CD8-positive, alpha-beta memory T cell (primary cell): ENCODE data around the gene SLC6A6. TPM values are rescaled to one million over a fixed set of nuclear protein-coding genes. Genes with fewer than 3 reads are reported as not detected.

Source experiments
- CTCF ChIA-PET: fragments of 350-600 bp; sonication (Branson Sonifier 250); formaldehyde crosslinking; loops from one replicate; lab custom pipeline; 2021; ENCODE audit warnings: antibody characterized with exemption; lab: Charles Lee
- POLR2A ChIA-PET: fragments of 350-600 bp; sonication (Branson Sonifier 250); formaldehyde crosslinking; loops from one replicate; lab custom pipeline; 2021; ENCODE audit warnings: antibody characterized with exemption; lab: Charles Lee
- DNase-seq, 5 donors: peaks; one replicate each; pipeline versions ENCODE4 v3.0.0 to v3.0.0-alpha.2; 2020 to 2022; ENCODE audit warnings: mixed read lengths in 1 of 5
- H3K27ac ChIP-seq: one replicate; pipeline ENCODE4 v1.7.0; 2013; ENCODE audit warnings: low read depth, mild to moderate bottlenecking, low read length, moderate library complexity
- H3K27me3 ChIP-seq: 2 replicates; pipeline ENCODE4 v1.7.0; 2013; ENCODE audit warnings: low read length, mild to moderate bottlenecking; ENCODE audit not compliant: insufficient read depth, poor library complexity, severe bottlenecking
- H3K36me3 ChIP-seq: 2 replicates; pipeline ENCODE4 v1.7.0; 2013; ENCODE audit warnings: mild to moderate bottlenecking, low read length, moderate library complexity; ENCODE audit not compliant: insufficient read depth
- H3K4me1 ChIP-seq: 2 replicates; pipeline ENCODE4 v1.7.0; 2013; ENCODE audit warnings: mild to moderate bottlenecking, low read length, moderate library complexity; ENCODE audit not compliant: insufficient read depth
- H3K4me3 ChIP-seq: 2 replicates; pipeline ENCODE4 v1.7.0; 2013; ENCODE audit warnings: mild to moderate bottlenecking, low read length
- H3K9me3 ChIP-seq: 2 replicates; pipeline ENCODE4 v1.7.0; 2013; ENCODE audit warnings: mild to moderate bottlenecking, low read length
- H3K27ac Mint-ChIP-seq, 8 donors: one replicate each; pipeline ENCODE4 v1.8.0; 2020 to 2021; ENCODE audit warnings: mixed read lengths in 8 of 8, mild to moderate bottlenecking in 6 of 8, inconsistent platforms in 3 of 8, moderate library complexity in 3 of 8
- H3K27me3 Mint-ChIP-seq, 2 donors: one replicate each; pipeline ENCODE4 v1.8.0; 2020 to 2021; ENCODE audit warnings: mixed read lengths in 2 of 2, mild to moderate bottlenecking in 1 of 2, moderate library complexity in 1 of 2
- H3K36me3 Mint-ChIP-seq, 3 donors: one replicate each; pipeline ENCODE4 v1.8.0; 2020 to 2021; ENCODE audit warnings: mixed read lengths in 3 of 3, inconsistent platforms in 1 of 3, mild to moderate bottlenecking in 1 of 3
- H3K4me1 Mint-ChIP-seq, 3 donors: one replicate each; pipeline ENCODE4 v1.8.0; 2020 to 2021; ENCODE audit warnings: mixed read lengths in 3 of 3, inconsistent platforms in 1 of 3, mild to moderate bottlenecking in 1 of 3
- H3K4me3 Mint-ChIP-seq, 7 donors: one replicate each; pipeline ENCODE4 v1.8.0; 2020 to 2021; ENCODE audit warnings: mixed read lengths in 7 of 7, mild to moderate bottlenecking in 6 of 7, moderate library complexity in 4 of 7, inconsistent platforms in 2 of 7
- H3K9me3 Mint-ChIP-seq, 5 donors: one replicate each; pipeline ENCODE4 v1.8.0; 2020 to 2022; ENCODE audit warnings: mixed read lengths in 5 of 5, mild to moderate bottlenecking in 3 of 5, moderate library complexity in 2 of 5, inconsistent platforms in 1 of 5
- polyA plus RNA-seq: library from polyadenylated mRNA; unstranded; fragments of 300-500 nt; fragmentation: Illumina TruSeq; gene quantifications from one replicate; pipeline ENCODE4 v1.2.3, GENCODE V29; 2021
- total RNA-seq, 2 experiments: library from RNA; stranded (reverse); gene quantifications; one replicate each; pipeline ENCODE4 v1.2.3, GENCODE V29; 2021

The SLC6A6 gene
- total and polyA plus RNA-seq, 3 experiments from 2014 or later: 6.6 to 44.6 (median 44.5) TPM

- Mint-ChIP-seq H3K27ac (peak overlapping the region in 3 of 8 donors; percentile 19 to 91 (median 23)), H3K27me3 (peaks cover 3 to 6% of the 10 kb centered on the region in 2 donors), H3K4me3 (no peak overlapping the region), H3K36me3 (no peaks in the 10 kb centered on the region), H3K9me3 (no peaks in the 10 kb centered on the region), H3K4me1 (peaks cover 23 to 32% (median 26%) of the 10 kb centered on the region in 3 donors)
- Histone ChIP-seq H3K27me3 (no peaks in the 10 kb centered on the region), H3K4me3 (no peak overlapping the region), H3K9me3 (no peaks in the 10 kb centered on the region), H3K4me1 (peaks cover 22% of the 10 kb centered on the region), H3K36me3 (no peaks in the 10 kb centered on the region), H3K27ac (no peak overlapping the region)
- CTCF ChIA-PET: interaction anchor here (1.1 to 1.3 kb wide), 2 partner anchors 54 to 92 kb away, joined by 3 to 4 read pairs; no protein-coding TSS in a partner anchor
- POLR2A ChIA-PET: no interaction called here
- no peak for DNase-seq
These were observed 25.9 kb upstream of the SLC6A6 start for GRCh38 chr3:14376348-14377043.

GRCh38 chr3:14377044-14377837, 25.2 kb upstream of the SLC6A6 start:
- H3K4me1 Mint-ChIP-seq: peaks cover 19 to 29% (median 26%) of the 10 kb centered on the region in 3 donors
- no peaks in the 10 kb centered on the region for H3K27me3 Mint-ChIP-seq
- ChIA-PET POLR2A (no interaction called here), CTCF (interaction anchor here (1.0 to 1.3 kb wide), 3 partner anchors 54 to 481 kb away, joined by 3 to 4 read pairs (median 3); no protein-coding TSS in a partner anchor)
- peak overlapping the region in 5 of 7 donors; percentile 7 to 69 (median 50) for H3K4me3 Mint-ChIP-seq
- Histone ChIP-seq H3K36me3 (no peaks in the 10 kb centered on the region), H3K27ac (no peak overlapping the region), H3K27me3 (no peaks in the 10 kb centered on the region), H3K4me1 (peaks cover 22% of the 10 kb centered on the region), H3K9me3 (no peaks in the 10 kb centered on the region), H3K4me3 (no peak overlapping the region)
- no peak for DNase-seq
- H3K27ac Mint-ChIP-seq: peak overlapping the region in 7 of 8 donors; percentile 51 to 99 (median 90)
- H3K36me3 Mint-ChIP-seq: no peaks in the 10 kb centered on the region
- no peaks in the 10 kb centered on the region for H3K9me3 Mint-ChIP-seq

- ChIA-PET POLR2A (no interaction called here), CTCF (interaction anchor here (0.6 to 1.3 kb wide), 4 partner anchors 53 to 737 kb away, joined by 3 to 4 read pairs (median 3); no protein-coding TSS in a partner anchor)
- peaks cover 19 to 29% (median 26%) of the 10 kb centered on the region in 3 donors for H3K4me1 Mint-ChIP-seq
- H3K4me3 ChIP-seq: no peak overlapping the region
- no peaks in the 10 kb centered on the region for H3K9me3 Mint-ChIP-seq
- DNase-seq: peak; percentile 5 to 64 (median 50)
- peaks cover 22% of the 10 kb centered on the region for H3K4me1 ChIP-seq
- H3K4me3 Mint-ChIP-seq: peak overlapping the region in 6 of 7 donors; percentile 7 to 69 (median 50)
- no peak overlapping the region for H3K27ac ChIP-seq
- H3K9me3 ChIP-seq: no peaks in the 10 kb centered on the region
- no peaks in the 10 kb centered on the region for H3K27me3 ChIP-seq
- H3K27me3 Mint-ChIP-seq: no peaks in the 10 kb centered on the region
- H3K36me3 Mint-ChIP-seq: no peaks in the 10 kb centered on the region
- H3K27ac Mint-ChIP-seq: peak overlapping the region; percentile 51 to 99 (median 90)
- no peaks in the 10 kb centered on the region for H3K36me3 ChIP-seq
These were observed 24.6 kb upstream of the SLC6A6 start for GRCh38 chr3:14377838-14378169.

- CTCF ChIA-PET: interaction anchor here (0.6 kb wide), 1 partner anchor 738 kb away, joined by 3 read pairs; no protein-coding TSS in a partner anchor
- no peaks in the 10 kb centered on the region for H3K27me3 Mint-ChIP-seq
- Histone ChIP-seq H3K4me3 (no peak overlapping the region), H3K27ac (no peak overlapping the region), H3K9me3 (no peaks in the 10 kb centered on the region), H3K36me3 (no peaks in the 10 kb centered on the region), H3K27me3 (no peaks in the 10 kb centered on the region), H3K4me1 (peaks cover 22% of the 10 kb centered on the region)
- DNase-seq: no peak
- H3K4me3 Mint-ChIP-seq: no peak overlapping the region
- no peaks in the 10 kb centered on the region for H3K9me3 Mint-ChIP-seq
- POLR2A ChIA-PET: no interaction called here
- peak overlapping the region in 5 of 8 donors; percentile 83 to 99 (median 90) for H3K27ac Mint-ChIP-seq
- peaks cover 19 to 29% (median 26%) of the 10 kb centered on the region in 3 donors for H3K4me1 Mint-ChIP-seq
- no peaks in the 10 kb centered on the region for H3K36me3 Mint-ChIP-seq
These were observed 24.0 kb upstream of the SLC6A6 start for GRCh38 chr3:14378415-14378814.

GRCh38 chr3:14379843-14380242, 22.6 kb upstream of the SLC6A6 start:
- CTCF ChIA-PET: no interaction called here
- Mint-ChIP-seq H3K36me3 (no peaks in the 10 kb centered on the region), H3K4me3 (no peak overlapping the region), H3K4me1 (peaks cover 19 to 29% (median 26%) of the 10 kb centered on the region in 3 donors), H3K27ac (no peak overlapping the region), H3K9me3 (no peaks in the 10 kb centered on the region), H3K27me3 (no peaks in the 10 kb centered on the region)
- Histone ChIP-seq H3K4me1 (peaks cover 22% of the 10 kb centered on the region), H3K9me3 (no peaks in the 10 kb centered on the region), H3K36me3 (no peaks in the 10 kb centered on the region), H3K27ac (no peak overlapping the region), H3K4me3 (no peak overlapping the region), H3K27me3 (no peaks in the 10 kb centered on the region)
- POLR2A ChIA-PET: no interaction called here
- no peak for DNase-seq

GRCh38 chr3:14386254-14386653, 16.2 kb upstream of the SLC6A6 start:
- H3K27ac ChIP-seq: no peak overlapping the region
- H3K9me3 Mint-ChIP-seq: no peaks in the 10 kb centered on the region
- no peaks in the 10 kb centered on the region for H3K9me3 ChIP-seq
- no peak overlapping the region for H3K27ac Mint-ChIP-seq
- no peaks in the 10 kb centered on the region for H3K4me1 Mint-ChIP-seq
- H3K36me3 Mint-ChIP-seq: no peaks in the 10 kb centered on the region
- no peaks in the 10 kb centered on the region for H3K4me1 ChIP-seq
- no peak for DNase-seq
- H3K27me3 ChIP-seq: no peaks in the 10 kb centered on the region
- POLR2A ChIA-PET: no interaction called here
- no peak overlapping the region for H3K4me3 Mint-ChIP-seq
- no peaks in the 10 kb centered on the region for H3K36me3 ChIP-seq
- CTCF ChIA-PET: no interaction called here
- H3K4me3 ChIP-seq: no peak overlapping the region
- peaks cover 2% of the 10 kb centered on the region in 2 donors for H3K27me3 Mint-ChIP-seq

GRCh38 chr3:14388201-14388600, 14.2 kb upstream of the SLC6A6 start:
- H3K4me1 Mint-ChIP-seq: no peaks in the 10 kb centered on the region
- CTCF ChIA-PET: interaction anchor here (1.4 kb wide), 1 partner anchor 13 kb away, joined by 3 read pairs; no protein-coding TSS in a partner anchor
- Histone ChIP-seq H3K36me3 (no peaks in the 10 kb centered on the region), H3K27me3 (no peaks in the 10 kb centered on the region), H3K27ac (no peak overlapping the region), H3K9me3 (no peaks in the 10 kb centered on the region), H3K4me3 (no peak overlapping the region), H3K4me1 (no peaks in the 10 kb centered on the region)
- no peaks in the 10 kb centered on the region for H3K36me3 Mint-ChIP-seq
- no peak overlapping the region for H3K4me3 Mint-ChIP-seq
- POLR2A ChIA-PET: no interaction called here
- no peaks in the 10 kb centered on the region for H3K9me3 Mint-ChIP-seq
- no peak for DNase-seq
- peak overlapping the region in 2 of 8 donors; percentile 55 to 92 for H3K27ac Mint-ChIP-seq
- peaks cover 2 to 6% of the 10 kb centered on the region in 2 donors for H3K27me3 Mint-ChIP-seq

- Histone ChIP-seq H3K4me1 (no peaks in the 10 kb centered on the region), H3K36me3 (no peaks in the 10 kb centered on the region), H3K27ac (no peak overlapping the region), H3K27me3 (no peaks in the 10 kb centered on the region), H3K4me3 (no peak overlapping the region), H3K9me3 (no peaks in the 10 kb centered on the region)
- Mint-ChIP-seq H3K36me3 (no peaks in the 10 kb centered on the region), H3K4me1 (no peaks in the 10 kb centered on the region), H3K27ac (no peak overlapping the region), H3K9me3 (no peaks in the 10 kb centered on the region), H3K27me3 (peaks cover 2 to 6% of the 10 kb centered on the region in 2 donors), H3K4me3 (no peak overlapping the region)
- ChIA-PET POLR2A (no interaction called here), CTCF (no interaction called here)
- DNase-seq: no peak
These were observed 13.2 kb upstream of the SLC6A6 start for GRCh38 chr3:14389166-14389606.
